H9 (cell line): ENCODE measurements around the gene GAREM1. TPM values are rescaled to one million over a fixed set of nuclear protein-coding genes. Genes with fewer than 3 reads are reported as not detected.

Source experiments
- DNase-seq: peaks from one replicate; pipeline ENCODE4 v3.0.0-alpha.2; 2017
- H2AFZ ChIP-seq: one replicate; pipeline ENCODE4 v1.6.1; 2013; ENCODE audit warnings: mild to moderate bottlenecking, low read length, control low read depth, moderate library complexity
- H2AK5ac ChIP-seq: 2 replicates; pipeline ENCODE4 v1.6.1; 2013; ENCODE audit warnings: low read length, control low read depth, mixed read lengths; ENCODE audit not compliant: insufficient read length
- H2BK120ac ChIP-seq: one replicate; pipeline ENCODE4 v1.6.1; 2013; ENCODE audit warnings: low read depth, mild to moderate bottlenecking, low read length, control low read depth, inconsistent platforms; ENCODE audit not compliant: poor library complexity, severe bottlenecking
- H2BK12ac ChIP-seq: 2 replicates; pipeline ENCODE4 v1.6.1; 2013; ENCODE audit warnings: low read length, control low read depth, mixed read lengths, low read depth; ENCODE audit not compliant: insufficient read length
- H2BK15ac ChIP-seq: 2 replicates; pipeline ENCODE4 v1.6.1; 2013; ENCODE audit warnings: low read depth, low read length, control low read depth
- H2BK20ac ChIP-seq: one replicate; pipeline ENCODE4 v1.6.1; 2013; ENCODE audit warnings: low read depth, mild to moderate bottlenecking, low read length, control low read depth, inconsistent platforms; ENCODE audit not compliant: poor library complexity, severe bottlenecking
- H2BK5ac ChIP-seq: 2 replicates; pipeline ENCODE4 v1.6.1; 2013; ENCODE audit warnings: low read length, control low read depth, mixed read lengths; ENCODE audit not compliant: insufficient read length
- H3K14ac ChIP-seq: 2 replicates; pipeline ENCODE4 v1.6.1; 2013; ENCODE audit warnings: low read length, control low read depth; ENCODE audit not compliant: insufficient read depth
- H3K18ac ChIP-seq: 2 replicates; pipeline ENCODE4 v1.6.1; 2013; ENCODE audit warnings: low read depth, mild to moderate bottlenecking, mixed read lengths, low read length, control low read depth; ENCODE audit not compliant: insufficient read length
- H3K23ac ChIP-seq: 2 replicates; pipeline ENCODE4 v1.6.1; 2013; ENCODE audit warnings: low read length, control low read depth, mixed read lengths, low read depth; ENCODE audit not compliant: insufficient read length
- H3K23me2 ChIP-seq: 2 replicates; pipeline ENCODE4 v1.6.1; 2013; ENCODE audit warnings: low read depth, mild to moderate bottlenecking, mixed read lengths, low read length, control low read depth; ENCODE audit not compliant: insufficient read length, poor library complexity, severe bottlenecking
- H3K27ac ChIP-seq: 2 replicates; pipeline ENCODE4 v1.5.1; 2013; ENCODE audit warnings: low read length, control low read depth, mixed read lengths, low read depth; ENCODE audit not compliant: insufficient read length
- H3K27me3 ChIP-seq: 2 replicates; pipeline ENCODE4 v1.6.1; 2013; ENCODE audit warnings: low read length, control low read depth, inconsistent platforms; ENCODE audit not compliant: insufficient read depth
- H3K4ac ChIP-seq: 2 replicates; pipeline ENCODE4 v1.6.1; 2013; ENCODE audit warnings: low read depth, mild to moderate bottlenecking, control low read depth, inconsistent platforms, low read length, moderate library complexity
- H3K4me1 ChIP-seq: 2 replicates; pipeline ENCODE4 v1.6.1; 2013; ENCODE audit warnings: low read length, control low read depth, inconsistent platforms; ENCODE audit not compliant: insufficient read depth
- H3K4me2 ChIP-seq: 2 replicates; pipeline ENCODE4 v1.6.1; 2013; ENCODE audit warnings: low read length, control low read depth, mixed read lengths; ENCODE audit not compliant: insufficient read length, insufficient read depth
- H3K56ac ChIP-seq: 2 replicates; pipeline ENCODE4 v1.6.1; 2013; ENCODE audit warnings: low read depth, mild to moderate bottlenecking, mixed read lengths, low read length, control low read depth; ENCODE audit not compliant: insufficient read length
- H3K79me1 ChIP-seq: 2 replicates; pipeline ENCODE4 v1.6.1; 2013; ENCODE audit warnings: low read depth, mild to moderate bottlenecking, moderate library complexity, low read length, control low read depth, inconsistent platforms; ENCODE audit not compliant: insufficient read depth, poor library complexity, severe bottlenecking
- H3K79me2 ChIP-seq: 2 replicates; pipeline ENCODE4 v1.6.1; 2013; ENCODE audit warnings: low read length, control low read depth, inconsistent platforms; ENCODE audit not compliant: insufficient read depth
- H3K9ac ChIP-seq: 2 replicates; pipeline ENCODE4 v1.6.1; 2013; ENCODE audit warnings: low read length, control low read depth, mixed read lengths; ENCODE audit not compliant: insufficient read length; ENCODE audit errors: extremely low read depth
- H3K9me3 ChIP-seq: one replicate; pipeline ENCODE4 v1.6.1; 2013; ENCODE audit warnings: low read depth, low read length, inconsistent platforms; ENCODE audit not compliant: control insufficient read depth
- H3T11ph ChIP-seq: one replicate; pipeline ENCODE4 v1.6.1; 2013; ENCODE audit warnings: mild to moderate bottlenecking, low read length, control low read depth, inconsistent platforms
- H4K20me1 ChIP-seq: one replicate; pipeline ENCODE4 v1.6.1; 2013; ENCODE audit not compliant: control insufficient read depth, insufficient read length, insufficient read depth
- H4K5ac ChIP-seq: 2 replicates; pipeline ENCODE4 v1.6.1; 2013; ENCODE audit warnings: low read depth, mild to moderate bottlenecking, mixed read lengths, low read length, control low read depth; ENCODE audit not compliant: insufficient read length
- H4K8ac ChIP-seq: replicated peaks from 2 replicates; pipeline ENCODE4 v1.6.1; 2013; ENCODE audit warnings: low read length, control low read depth, mixed read lengths, low read depth; ENCODE audit not compliant: insufficient read length
- H4K91ac ChIP-seq: 2 replicates; pipeline ENCODE4 v1.6.1; 2013; ENCODE audit warnings: low read depth, mild to moderate bottlenecking, moderate library complexity, mixed read lengths, low read length, control low read depth; ENCODE audit not compliant: insufficient read length
- H3K27ac Mint-ChIP-seq, 3 experiments: 2 replicates in 2 of 3; 3 replicates in 1 of 3; pipeline ENCODE4 v1.8.0; 2020 to 2021; ENCODE audit warnings: mixed read lengths in 3 of 3, mild to moderate bottlenecking in 1 of 3, moderate library complexity in 1 of 3
- H3K27me3 Mint-ChIP-seq: 2 replicates; pipeline ENCODE4 v1.8.0; 2021; ENCODE audit warnings: low read depth, mild to moderate bottlenecking, moderate library complexity, mixed read lengths
- H3K36me3 Mint-ChIP-seq, 3 experiments: 2 replicates in 2 of 3; 3 replicates in 1 of 3; pipeline ENCODE4 v1.8.0; 2020 to 2021; ENCODE audit warnings: low read depth in 3 of 3, mixed read lengths in 3 of 3; ENCODE audit not compliant: insufficient read depth in 1 of 3
- H3K4me1 Mint-ChIP-seq, 2 experiments: 2 replicates each; pipeline ENCODE4 v1.8.0; 2020; ENCODE audit warnings: mixed read lengths in 2 of 2
- H3K4me3 Mint-ChIP-seq, 2 experiments: 2 replicates in 1 of 2; 3 replicates in 1 of 2; pipeline ENCODE4 v1.8.0; 2020 to 2021; ENCODE audit warnings: mild to moderate bottlenecking in 2 of 2, mixed read lengths in 2 of 2, moderate library complexity in 1 of 2
- H3K9me3 Mint-ChIP-seq, 2 experiments: 2 replicates in 1 of 2; 3 replicates in 1 of 2; pipeline ENCODE4 v1.8.0; 2020; ENCODE audit warnings: mild to moderate bottlenecking in 2 of 2, mixed read lengths in 2 of 2, moderate library complexity in 1 of 2
- WGBS: extraction: QIAGEN DNeasy Blood & Tissue Kit; methylation state at CpG from one replicate; pipeline ENCODE4 v1.1.7; 2013; ENCODE audit warnings: missing lambda C conversion rate, low lambda C conversion rate, mixed read lengths; ENCODE audit not compliant: insufficient read length; ENCODE audit errors: extremely low coverage; 5-methylcytosine and 5-hydroxymethylcytosine counted together
- total RNA-seq: library from RNA; stranded (reverse); gene quantifications from 2 replicates; pipeline ENCODE4 v1.2.1, GENCODE V29; 2021
- TF ChIP-seq, protein P1 (sequence below): fragments of 200-600 bp; sonication (generic); conservative IDR thresholded peaks from 3 replicates; pipeline ENCODE4 v1.8.0; 2021; ENCODE audit warnings: antibody characterized with exemption, mild to moderate bottlenecking

Gene GAREM1
- total RNA-seq, 1 experiment from 2014 or later: 4.4 TPM

DNA sequence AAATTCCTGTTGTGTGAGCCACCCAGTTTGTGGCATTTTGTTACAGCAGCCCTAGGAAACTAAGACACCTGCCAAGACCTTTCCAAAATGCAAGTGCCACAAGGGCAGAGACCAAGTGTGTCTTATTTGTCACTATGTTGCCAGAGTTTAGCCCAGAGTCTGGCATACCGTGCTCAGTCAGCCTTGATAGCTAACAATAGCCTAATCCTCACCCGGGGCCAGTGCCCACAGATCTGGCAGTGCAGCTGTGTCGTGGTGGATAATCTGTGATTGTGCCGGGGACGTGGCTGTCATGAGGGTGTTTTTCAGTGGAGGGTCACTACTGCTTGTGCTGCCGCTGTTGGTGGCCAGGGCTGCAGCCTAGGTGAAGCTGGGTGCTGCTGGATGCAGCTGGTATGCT lies 227.3 kb downstream of the GAREM1 start:
- H2BK5ac ChIP-seq: no peak overlapping the region
- no peak overlapping the region for H4K8ac ChIP-seq
- H3K27me3 ChIP-seq: no peaks in the 10 kb centered on the region
- H3K4ac ChIP-seq: no peak overlapping the region
- no peak overlapping the region for H4K5ac ChIP-seq
- H2BK120ac ChIP-seq: no peak overlapping the region
- H3K9me3 Mint-ChIP-seq: no peaks in the 10 kb centered on the region
- no peaks in the 10 kb centered on the region for H3K36me3 Mint-ChIP-seq
- no CpG with 5 or more reads among the region's 6 CpGs for WGBS
- no peak for DNase-seq
- H3K23me2 ChIP-seq: no peaks in the 10 kb centered on the region
- H3K79me2 ChIP-seq: no peaks in the 10 kb centered on the region; the same call in 1 of the 2 replicates
- no peak overlapping the region for H3K14ac ChIP-seq
- H2BK15ac ChIP-seq: no peak overlapping the region
- H3K4me1 Mint-ChIP-seq: peaks cover 40% of the 10 kb centered on the region in 2 experiments
- H3K9me3 ChIP-seq: no peaks in the 10 kb centered on the region
- no peak overlapping the region for H2AFZ ChIP-seq
- H2BK12ac ChIP-seq: no peak overlapping the region
- no peaks in the 10 kb centered on the region; the same call in 1 of the 2 replicates for H3K4me1 ChIP-seq
- no peak overlapping the region for H2AK5ac ChIP-seq
- no peak overlapping the region for H3K18ac ChIP-seq
- no peak overlapping the region for H3K4me2 ChIP-seq
- H3K27ac Mint-ChIP-seq: peak overlapping the region in 2 of 3 experiments; percentile 10 to 85; a peak in 2 of 7 replicates
- TF ChIP-seq, protein P1, sequence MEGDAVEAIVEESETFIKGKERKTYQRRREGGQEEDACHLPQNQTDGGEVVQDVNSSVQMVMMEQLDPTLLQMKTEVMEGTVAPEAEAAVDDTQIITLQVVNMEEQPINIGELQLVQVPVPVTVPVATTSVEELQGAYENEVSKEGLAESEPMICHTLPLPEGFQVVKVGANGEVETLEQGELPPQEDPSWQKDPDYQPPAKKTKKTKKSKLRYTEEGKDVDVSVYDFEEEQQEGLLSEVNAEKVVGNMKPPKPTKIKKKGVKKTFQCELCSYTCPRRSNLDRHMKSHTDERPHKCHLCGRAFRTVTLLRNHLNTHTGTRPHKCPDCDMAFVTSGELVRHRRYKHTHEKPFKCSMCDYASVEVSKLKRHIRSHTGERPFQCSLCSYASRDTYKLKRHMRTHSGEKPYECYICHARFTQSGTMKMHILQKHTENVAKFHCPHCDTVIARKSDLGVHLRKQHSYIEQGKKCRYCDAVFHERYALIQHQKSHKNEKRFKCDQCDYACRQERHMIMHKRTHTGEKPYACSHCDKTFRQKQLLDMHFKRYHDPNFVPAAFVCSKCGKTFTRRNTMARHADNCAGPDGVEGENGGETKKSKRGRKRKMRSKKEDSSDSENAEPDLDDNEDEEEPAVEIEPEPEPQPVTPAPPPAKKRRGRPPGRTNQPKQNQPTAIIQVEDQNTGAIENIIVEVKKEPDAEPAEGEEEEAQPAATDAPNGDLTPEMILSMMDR: no peak
- no peaks in the 10 kb centered on the region for H3K79me1 ChIP-seq
- no peak overlapping the region for H3T11ph ChIP-seq
- no peak overlapping the region for H3K23ac ChIP-seq
- H4K91ac ChIP-seq: no peak overlapping the region
- H3K27ac ChIP-seq: no peak overlapping the region
- no peak overlapping the region for H2BK20ac ChIP-seq
- no peak overlapping the region for H3K56ac ChIP-seq
- no peaks in the 10 kb centered on the region for H4K20me1 ChIP-seq
- H3K4me3 Mint-ChIP-seq: no peak overlapping the region
- no peaks in the 10 kb centered on the region for H3K27me3 Mint-ChIP-seq
- no peak overlapping the region for H3K9ac ChIP-seq
